GM19452 (cell line): Measurements from ENCODE around the gene CTAGE4.
"Not testable (repeated sequence)": the region's sequence is repeated elsewhere in the genome, so short reads cannot be mapped to it uniquely, and the experiment has no call there.

Experiments used
- ATAC-seq: cut with Tn5 transposase; IDR thresholded peaks from one replicate; pipeline ENCODE4 v1.9.1; 2021; ENCODE audit not compliant: unreplicated experiment

The CTAGE4 gene

DNA sequence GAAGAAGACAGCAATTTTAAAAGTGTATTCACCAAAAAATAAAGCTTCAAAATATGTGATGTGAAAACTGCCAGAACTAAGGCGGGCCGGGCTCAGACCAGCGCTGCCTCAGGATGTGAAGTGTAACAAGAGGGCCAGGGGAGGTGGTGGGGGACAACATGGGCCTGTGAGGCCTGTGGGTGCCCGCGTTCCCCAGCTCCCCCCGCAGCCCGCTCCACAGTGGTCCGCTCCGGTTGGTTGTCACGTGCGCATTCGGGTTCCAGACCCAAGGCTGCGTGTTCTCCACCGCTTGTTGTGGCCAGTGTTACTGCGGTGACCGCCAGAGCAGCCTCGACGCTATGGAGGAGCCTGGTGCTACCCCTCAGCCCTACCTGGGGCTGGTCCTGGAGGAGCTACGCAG, at the start of gene CTAGE4:
Gene CTAGE4, plus strand, starts transcription at position 301 of the 400 bp plus-strand sequence. Its CDS starts 38 bp downstream, at position 339.
- not testable (repeated sequence) for ATAC-seq

DNA sequence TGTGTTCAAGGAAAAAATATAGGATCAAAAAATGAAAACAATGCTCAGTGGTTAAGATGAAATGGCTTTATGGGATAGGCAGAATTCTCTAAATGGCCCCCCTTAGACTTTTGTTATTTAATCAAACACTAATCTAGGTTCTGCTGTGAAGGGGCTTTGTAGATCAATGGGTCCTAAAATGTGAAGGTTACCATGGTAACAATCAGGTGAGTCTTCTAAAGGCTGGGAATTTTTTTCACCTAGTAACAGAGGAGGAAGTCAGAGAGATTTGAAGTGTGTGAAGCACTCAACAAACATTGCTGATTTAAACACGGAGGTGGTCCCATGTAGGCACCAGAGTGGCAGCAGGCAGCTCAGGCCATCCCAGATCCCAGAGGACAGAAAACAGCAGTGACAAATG, 49.1 kb upstream of the CTAGE4 start:
- ATAC-seq: no peak

DNA sequence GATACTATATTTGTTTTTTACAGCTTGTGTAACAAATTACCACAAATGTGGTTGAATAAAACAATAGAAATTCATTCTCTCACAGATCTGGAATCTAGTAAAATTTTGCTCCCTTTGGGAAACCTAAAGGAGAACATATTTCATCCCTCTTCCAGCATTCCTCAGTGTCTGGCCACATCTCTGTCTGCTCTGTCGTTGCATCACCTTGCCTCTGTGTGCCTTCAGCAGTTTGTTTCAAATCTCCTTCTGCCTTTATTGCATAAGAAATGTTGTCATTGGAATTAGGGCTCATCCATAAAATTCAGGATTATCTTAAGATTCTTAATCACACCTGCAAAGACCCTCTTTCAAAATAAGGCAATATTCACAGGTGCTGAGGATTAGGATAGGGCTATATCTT, 45.8 kb upstream of the CTAGE4 start:
- ATAC-seq: no peak

- no peak for ATAC-seq
Measured at GRCh38 chr7:144142187-144142586, 41.1 kb upstream of the CTAGE4 start.

GRCh38 chr7:144144426-144144825, 38.8 kb upstream of the CTAGE4 start:
- ATAC-seq: no peak

DNA sequence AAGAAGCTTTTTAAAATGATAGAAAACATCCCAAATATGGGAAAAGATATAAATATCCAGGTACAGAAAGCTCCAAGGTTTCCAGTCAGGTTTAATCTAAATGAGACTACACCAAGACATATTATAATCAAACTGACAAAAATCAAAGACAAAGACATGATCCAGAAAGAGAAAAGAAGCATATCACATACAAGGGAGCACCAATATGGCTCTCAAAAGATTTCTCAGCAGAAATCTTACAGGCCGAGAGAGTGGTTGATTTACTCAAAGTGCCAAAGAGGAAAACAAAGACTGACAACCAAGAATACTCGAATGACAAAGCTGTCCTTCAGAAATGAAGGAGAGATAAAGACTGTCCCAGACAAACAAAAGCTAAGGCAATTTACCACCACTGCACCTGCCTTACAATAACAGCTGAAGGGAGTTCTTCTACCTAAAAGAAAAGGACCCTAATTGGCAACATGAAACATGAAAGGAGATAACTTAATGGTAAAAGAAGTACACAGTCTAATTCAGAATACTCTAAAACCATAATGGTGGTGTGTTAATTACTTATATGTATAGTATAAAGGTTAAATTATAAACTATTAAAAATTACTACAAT, 34.9 kb upstream of the CTAGE4 start:
- ATAC-seq: no peak

GRCh38 chr7:144158861-144159260, 24.4 kb upstream of the CTAGE4 start:
- no peak for ATAC-seq

DNA sequence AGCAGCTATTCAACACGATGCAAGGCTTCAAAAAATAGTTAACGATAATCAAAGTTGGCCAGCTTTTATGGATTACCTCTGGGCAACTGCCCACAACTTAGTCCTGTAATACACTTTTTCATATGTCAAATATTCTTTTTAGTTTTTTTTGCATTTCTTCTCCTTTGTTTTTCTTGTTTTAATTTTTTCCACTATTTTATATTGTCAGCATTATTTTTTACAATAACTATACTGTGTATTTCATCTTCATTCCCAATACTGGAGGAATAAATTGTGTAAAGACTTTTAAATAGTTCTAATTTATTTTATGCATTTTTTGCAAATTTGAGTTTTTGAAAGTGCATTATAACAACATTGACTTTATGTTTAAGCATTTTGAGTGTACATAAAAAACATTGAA, 18.5 kb upstream of the CTAGE4 start:
- no peak for ATAC-seq

GRCh38 chr7:144171594-144172350, 11.5 kb upstream of the CTAGE4 start:
- ATAC-seq: not testable (repeated sequence)

- no peak for ATAC-seq
Measured at GRCh38 chr7:144174613-144175012, 8.7 kb upstream of the CTAGE4 start.

DNA sequence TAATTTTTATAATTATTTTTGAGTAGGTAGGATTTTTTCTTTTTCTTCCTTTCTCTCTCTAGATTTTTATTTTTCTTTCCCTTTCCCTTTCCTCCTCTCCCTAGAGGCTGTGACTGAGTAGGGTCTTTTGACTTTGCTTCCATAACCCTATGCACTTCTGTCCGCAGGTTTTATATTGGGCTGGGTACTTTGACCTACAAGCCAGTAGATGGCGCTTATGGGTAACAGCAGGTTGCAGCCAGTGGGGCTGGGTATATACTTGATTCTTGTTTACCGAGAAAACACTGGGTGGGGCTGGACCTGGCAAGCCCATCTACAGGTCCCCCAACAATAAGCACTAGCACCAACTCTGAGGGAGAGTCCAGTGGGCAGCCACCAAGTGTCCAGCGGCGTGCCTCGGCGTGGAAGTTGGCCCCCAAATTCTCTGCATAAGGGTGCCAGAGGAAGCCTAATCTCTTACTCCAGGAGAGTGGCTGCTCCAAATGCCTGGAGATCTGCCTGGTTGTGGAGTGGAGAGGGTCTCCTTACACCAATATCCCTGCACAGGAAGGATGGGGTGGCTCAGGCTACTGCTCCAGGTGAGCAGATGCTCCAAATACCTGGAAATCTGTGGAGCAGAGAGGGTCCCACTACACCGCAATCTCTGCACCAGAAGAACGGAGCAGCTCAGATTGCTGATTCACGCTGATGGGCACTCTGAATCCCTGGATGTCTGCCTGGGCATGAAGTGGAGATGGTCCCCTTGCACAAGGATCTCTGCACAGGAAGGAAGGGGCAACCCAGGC, 4.7 kb upstream of the CTAGE4 start:
- peak; percentile 98 for ATAC-seq

GRCh38 chr7:144179165-144179479, 4.1 kb upstream of the CTAGE4 start:
- ATAC-seq: peak; percentile 9

DNA sequence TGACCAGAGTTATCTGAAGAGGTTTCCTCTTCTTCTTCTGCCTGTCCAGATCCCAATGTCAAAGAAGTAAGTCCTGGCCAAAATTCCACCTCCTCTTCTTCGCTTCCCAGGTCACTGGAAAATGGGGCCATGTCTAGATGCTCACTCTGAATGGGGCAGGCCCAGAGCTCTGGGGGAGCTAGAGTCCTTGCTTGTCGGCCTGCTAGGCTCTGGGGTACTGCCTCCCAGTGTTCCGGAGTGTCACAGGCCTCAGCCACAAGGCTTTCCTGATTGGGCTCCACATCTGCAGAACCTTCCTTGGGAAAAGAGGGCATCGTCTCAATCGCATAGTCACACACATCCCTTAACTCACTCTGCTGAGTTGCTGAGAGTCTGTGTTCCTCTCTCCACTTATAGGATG, 4.6 kb downstream of the CTAGE4 start:
- not testable (repeated sequence) for ATAC-seq

- ATAC-seq: not testable (repeated sequence)
Measured at GRCh38 chr7:144188578-144189171, 5.4 kb downstream of the CTAGE4 start.

- not testable (repeated sequence) for ATAC-seq
Measured at GRCh38 chr7:144193782-144194181, 10.5 kb downstream of the CTAGE4 start.

- ATAC-seq: not testable (repeated sequence)
Measured at GRCh38 chr7:144194453-144194852, 11.2 kb downstream of the CTAGE4 start.

- ATAC-seq: peak; percentile 73
Measured at GRCh38 chr7:144195212-144195872, 12.1 kb downstream of the CTAGE4 start, which contains the start of gene ARHGEF35. ARHGEF35 (minus strand) TSS chr7:144195833; CDS start chr7:144188383, 7,450 bp downstream.

- not testable (repeated sequence) for ATAC-seq
Measured at GRCh38 chr7:144198934-144199333, 15.7 kb downstream of the CTAGE4 start.

DNA sequence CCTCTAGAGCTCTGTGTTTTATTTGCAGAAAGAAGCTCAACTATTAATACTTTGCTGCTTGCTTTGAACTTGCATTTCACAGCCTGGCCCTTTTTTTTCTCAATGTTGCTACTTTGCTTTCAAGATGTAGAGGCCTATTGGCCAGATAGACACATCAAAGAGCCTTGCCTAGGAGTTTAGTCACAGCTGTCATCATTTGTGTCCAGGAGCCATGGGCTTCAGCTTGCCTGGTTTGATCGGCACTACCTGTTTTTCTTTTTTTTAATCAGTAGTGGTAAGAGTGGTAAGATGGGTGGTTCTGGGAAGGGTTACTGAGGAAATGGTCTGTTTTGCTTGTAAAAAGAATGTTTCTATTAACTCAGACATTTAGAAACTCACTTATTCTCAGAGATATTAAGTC, 18.7 kb downstream of the CTAGE4 start:
- ATAC-seq: peak; percentile 29

DNA sequence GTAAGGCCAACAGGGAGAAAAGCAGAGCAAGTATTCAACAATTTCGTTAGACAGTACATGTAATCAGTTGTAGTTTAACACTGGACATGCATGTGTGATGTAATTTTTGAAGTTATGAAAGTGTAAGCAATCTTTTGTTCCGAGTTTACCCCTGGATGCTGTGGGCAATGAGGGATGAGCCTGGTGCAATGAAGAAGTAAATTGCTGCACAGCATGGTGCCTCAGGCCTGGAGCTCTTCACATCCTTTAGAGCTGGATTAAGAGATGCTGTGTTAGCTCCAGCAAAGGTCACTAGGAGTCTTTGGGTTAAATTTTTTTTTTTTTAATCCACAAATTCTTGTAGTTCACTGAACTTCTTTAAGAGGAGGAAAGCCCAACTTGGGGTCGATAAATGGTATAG, 19.8 kb downstream of the CTAGE4 start:
- ATAC-seq: not testable (repeated sequence)

DNA sequence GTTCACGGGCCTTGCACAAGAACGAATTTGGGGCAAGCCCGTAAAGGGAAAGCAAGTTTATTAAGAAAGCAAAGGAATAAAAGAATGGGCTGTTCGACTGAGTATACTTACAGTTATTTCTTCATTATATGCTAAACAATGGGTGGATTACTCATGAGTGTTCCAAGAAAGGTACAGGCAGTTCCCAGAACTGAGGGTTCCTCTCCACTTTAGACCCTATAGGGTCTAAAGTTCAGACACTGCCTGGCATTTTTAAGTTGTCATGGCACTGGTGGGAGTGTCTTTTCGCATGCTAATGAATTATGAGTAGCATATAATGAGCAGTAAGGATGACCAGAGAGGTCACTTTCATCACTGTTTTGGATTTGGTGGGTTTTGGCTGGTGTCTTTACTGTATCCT, 22.0 kb downstream of the CTAGE4 start:
- ATAC-seq: not testable (repeated sequence)
